Measurements from ENCODE around the gene ZNF611. TPM values are rescaled to one million over a fixed set of nuclear protein-coding genes. Genes with fewer than 3 reads are reported as not detected.

The ZNF611 gene
- total and polyA plus RNA-seq, 9 of the 15 experiments (the other 6 are each of a cell fraction or from before 2014, with no cell fraction given), result 3.7 to 29.6 (median 12.8) TPM

DNA sequence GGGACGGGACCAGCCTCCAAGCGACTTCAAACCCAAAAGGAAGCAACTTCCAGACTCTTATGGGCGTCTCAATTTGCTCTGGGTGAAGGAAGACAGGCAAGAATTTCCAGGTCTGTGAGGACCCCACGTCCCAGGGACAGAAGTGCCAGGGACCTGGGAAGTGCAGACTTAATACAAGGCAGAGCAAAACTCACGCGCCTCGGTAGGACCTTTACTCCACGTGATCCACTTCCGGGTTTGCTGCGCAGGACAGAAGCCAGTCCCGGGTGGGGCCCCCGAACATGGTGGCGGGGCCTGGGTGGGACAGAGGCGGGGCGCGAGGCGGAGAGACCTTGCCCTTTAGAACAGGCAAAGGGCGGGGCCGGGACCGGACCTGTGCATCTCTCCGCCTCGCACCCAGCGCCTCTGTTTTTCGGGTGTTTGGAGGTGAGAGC is 9.3 kb downstream of the ZNF611 start (continued):
- TF ChIP-seq, protein P1, sequence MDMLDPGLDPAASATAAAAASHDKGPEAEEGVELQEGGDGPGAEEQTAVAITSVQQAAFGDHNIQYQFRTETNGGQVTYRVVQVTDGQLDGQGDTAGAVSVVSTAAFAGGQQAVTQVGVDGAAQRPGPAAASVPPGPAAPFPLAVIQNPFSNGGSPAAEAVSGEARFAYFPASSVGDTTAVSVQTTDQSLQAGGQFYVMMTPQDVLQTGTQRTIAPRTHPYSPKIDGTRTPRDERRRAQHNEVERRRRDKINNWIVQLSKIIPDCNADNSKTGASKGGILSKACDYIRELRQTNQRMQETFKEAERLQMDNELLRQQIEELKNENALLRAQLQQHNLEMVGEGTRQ (CRISPR knock-in tag; IDR thresholded peaks at IDR 0.05), result peak; percentile 90
- TF ChIP-seq ZBTB7A (IDR thresholded peaks at IDR 0.05; ENCODE audit: borderline replicate concordance, control insufficient read depth, low read depth, low read length) (peak; percentile 72; the same call in 1 of the 2 replicates), BHLHE40 (IDR thresholded peaks at IDR 0.05; ENCODE audit: low read length) (peak; percentile 59; the same call in 1 of the 2 replicates), ERF (CRISPR knock-in tag; IDR thresholded peaks at IDR 0.05) (no peak), ETV1 (tag; conservative IDR thresholded peaks at IDR 0.05; ENCODE audit: low read depth) (peak; percentile 34; the same call in 1 of the 2 replicates), ELF1 (tag; IDR thresholded peaks at IDR 0.05) (peak; percentile 94), RAD51 (IDR thresholded peaks at IDR 0.05; ENCODE audit: borderline replicate concordance, low read depth) (peak; percentile 82), MXI1 (IDR thresholded peaks at IDR 0.05; ENCODE audit: low read depth, low read length) (peak; percentile 71; the same call in 1 of the 2 replicates), CXXC5 (CRISPR knock-in tag; IDR thresholded peaks at IDR 0.05) (peak; percentile 26; the same call in 1 of the 2 replicates), NR3C1 (CRISPR knock-in tag; IDR thresholded peaks at IDR 0.05) (0 out of 2 replicates have a peak, but pooled peaks have one; percentile 57)
- TF ChIP-seq, protein P2, sequence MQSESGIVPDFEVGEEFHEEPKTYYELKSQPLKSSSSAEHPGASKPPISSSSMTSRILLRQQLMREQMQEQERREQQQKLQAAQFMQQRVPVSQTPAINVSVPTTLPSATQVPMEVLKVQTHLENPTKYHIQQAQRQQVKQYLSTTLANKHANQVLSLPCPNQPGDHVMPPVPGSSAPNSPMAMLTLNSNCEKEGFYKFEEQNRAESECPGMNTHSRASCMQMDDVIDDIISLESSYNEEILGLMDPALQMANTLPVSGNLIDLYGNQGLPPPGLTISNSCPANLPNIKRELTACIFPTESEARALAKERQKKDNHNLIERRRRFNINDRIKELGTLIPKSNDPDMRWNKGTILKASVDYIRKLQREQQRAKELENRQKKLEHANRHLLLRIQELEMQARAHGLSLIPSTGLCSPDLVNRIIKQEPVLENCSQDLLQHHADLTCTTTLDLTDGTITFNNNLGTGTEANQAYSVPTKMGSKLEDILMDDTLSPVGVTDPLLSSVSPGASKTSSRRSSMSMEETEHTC (IDR thresholded peaks at IDR 0.05), result 0 out of 2 replicates have a peak, but pooled peaks have one; percentile 12
- TF ChIP-seq, protein P3, sequence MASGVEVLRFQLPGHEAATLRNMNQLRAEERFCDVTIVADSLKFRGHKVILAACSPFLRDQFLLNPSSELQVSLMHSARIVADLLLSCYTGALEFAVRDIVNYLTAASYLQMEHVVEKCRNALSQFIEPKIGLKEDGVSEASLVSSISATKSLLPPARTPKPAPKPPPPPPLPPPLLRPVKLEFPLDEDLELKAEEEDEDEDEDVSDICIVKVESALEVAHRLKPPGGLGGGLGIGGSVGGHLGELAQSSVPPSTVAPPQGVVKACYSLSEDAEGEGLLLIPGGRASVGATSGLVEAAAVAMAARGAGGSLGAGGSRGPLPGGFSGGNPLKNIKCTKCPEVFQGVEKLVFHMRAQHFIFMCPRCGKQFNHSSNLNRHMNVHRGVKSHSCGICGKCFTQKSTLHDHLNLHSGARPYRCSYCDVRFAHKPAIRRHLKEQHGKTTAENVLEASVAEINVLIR (CRISPR knock-in tag; IDR thresholded peaks at IDR 0.05), result no peak
- TF ChIP-seq, protein P4, sequence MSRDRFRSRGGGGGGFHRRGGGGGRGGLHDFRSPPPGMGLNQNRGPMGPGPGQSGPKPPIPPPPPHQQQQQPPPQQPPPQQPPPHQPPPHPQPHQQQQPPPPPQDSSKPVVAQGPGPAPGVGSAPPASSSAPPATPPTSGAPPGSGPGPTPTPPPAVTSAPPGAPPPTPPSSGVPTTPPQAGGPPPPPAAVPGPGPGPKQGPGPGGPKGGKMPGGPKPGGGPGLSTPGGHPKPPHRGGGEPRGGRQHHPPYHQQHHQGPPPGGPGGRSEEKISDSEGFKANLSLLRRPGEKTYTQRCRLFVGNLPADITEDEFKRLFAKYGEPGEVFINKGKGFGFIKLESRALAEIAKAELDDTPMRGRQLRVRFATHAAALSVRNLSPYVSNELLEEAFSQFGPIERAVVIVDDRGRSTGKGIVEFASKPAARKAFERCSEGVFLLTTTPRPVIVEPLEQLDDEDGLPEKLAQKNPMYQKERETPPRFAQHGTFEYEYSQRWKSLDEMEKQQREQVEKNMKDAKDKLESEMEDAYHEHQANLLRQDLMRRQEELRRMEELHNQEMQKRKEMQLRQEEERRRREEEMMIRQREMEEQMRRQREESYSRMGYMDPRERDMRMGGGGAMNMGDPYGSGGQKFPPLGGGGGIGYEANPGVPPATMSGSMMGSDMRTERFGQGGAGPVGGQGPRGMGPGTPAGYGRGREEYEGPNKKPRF (IDR thresholded peaks at IDR 0.05; ENCODE audit: low read depth, low read length), result no peak
- TF ChIP-seq, protein P5, sequence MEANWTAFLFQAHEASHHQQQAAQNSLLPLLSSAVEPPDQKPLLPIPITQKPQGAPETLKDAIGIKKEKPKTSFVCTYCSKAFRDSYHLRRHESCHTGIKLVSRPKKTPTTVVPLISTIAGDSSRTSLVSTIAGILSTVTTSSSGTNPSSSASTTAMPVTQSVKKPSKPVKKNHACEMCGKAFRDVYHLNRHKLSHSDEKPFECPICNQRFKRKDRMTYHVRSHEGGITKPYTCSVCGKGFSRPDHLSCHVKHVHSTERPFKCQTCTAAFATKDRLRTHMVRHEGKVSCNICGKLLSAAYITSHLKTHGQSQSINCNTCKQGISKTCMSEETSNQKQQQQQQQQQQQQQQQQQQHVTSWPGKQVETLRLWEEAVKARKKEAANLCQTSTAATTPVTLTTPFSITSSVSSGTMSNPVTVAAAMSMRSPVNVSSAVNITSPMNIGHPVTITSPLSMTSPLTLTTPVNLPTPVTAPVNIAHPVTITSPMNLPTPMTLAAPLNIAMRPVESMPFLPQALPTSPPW (CRISPR knock-in tag; IDR thresholded peaks at IDR 0.05), result peak; percentile 75
- TF ChIP-seq, protein P6, sequence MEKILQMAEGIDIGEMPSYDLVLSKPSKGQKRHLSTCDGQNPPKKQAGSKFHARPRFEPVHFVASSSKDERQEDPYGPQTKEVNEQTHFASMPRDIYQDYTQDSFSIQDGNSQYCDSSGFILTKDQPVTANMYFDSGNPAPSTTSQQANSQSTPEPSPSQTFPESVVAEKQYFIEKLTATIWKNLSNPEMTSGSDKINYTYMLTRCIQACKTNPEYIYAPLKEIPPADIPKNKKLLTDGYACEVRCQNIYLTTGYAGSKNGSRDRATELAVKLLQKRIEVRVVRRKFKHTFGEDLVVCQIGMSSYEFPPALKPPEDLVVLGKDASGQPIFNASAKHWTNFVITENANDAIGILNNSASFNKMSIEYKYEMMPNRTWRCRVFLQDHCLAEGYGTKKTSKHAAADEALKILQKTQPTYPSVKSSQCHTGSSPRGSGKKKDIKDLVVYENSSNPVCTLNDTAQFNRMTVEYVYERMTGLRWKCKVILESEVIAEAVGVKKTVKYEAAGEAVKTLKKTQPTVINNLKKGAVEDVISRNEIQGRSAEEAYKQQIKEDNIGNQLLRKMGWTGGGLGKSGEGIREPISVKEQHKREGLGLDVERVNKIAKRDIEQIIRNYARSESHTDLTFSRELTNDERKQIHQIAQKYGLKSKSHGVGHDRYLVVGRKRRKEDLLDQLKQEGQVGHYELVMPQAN (IDR thresholded peaks at IDR 0.05; ENCODE audit: borderline replicate concordance), result peak; percentile 71; the same call in 1 of the 2 replicates
- TF ChIP-seq, protein P7, sequence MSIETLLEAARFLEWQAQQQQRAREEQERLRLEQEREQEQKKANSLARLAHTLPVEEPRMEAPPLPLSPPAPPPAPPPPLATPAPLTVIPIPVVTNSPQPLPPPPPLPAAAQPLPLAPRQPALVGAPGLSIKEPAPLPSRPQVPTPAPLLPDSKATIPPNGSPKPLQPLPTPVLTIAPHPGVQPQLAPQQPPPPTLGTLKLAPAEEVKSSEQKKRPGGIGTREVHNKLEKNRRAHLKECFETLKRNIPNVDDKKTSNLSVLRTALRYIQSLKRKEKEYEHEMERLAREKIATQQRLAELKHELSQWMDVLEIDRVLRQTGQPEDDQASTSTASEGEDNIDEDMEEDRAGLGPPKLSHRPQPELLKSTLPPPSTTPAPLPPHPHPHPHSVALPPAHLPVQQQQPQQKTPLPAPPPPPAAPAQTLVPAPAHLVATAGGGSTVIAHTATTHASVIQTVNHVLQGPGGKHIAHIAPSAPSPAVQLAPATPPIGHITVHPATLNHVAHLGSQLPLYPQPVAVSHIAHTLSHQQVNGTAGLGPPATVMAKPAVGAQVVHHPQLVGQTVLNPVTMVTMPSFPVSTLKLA (conservative IDR thresholded peaks at IDR 0.05), result peak; percentile 87 to 93

Data from K562 (cell line).